GM19023 (cell line): ENCODE data around the gene GSPT2.
"Not testable (repeated sequence)": the region's sequence is repeated elsewhere in the genome, so short reads cannot be mapped to it uniquely, and the experiment has no call there.

Source experiments
- ATAC-seq: cut with Tn5 transposase; IDR thresholded peaks from one replicate; pipeline ENCODE4 v1.9.1; 2021; ENCODE audit warnings: mild to moderate bottlenecking, moderate library complexity; ENCODE audit not compliant: unreplicated experiment

Gene GSPT2

GRCh38 chrX:51743179-51743957 is at the start of gene GSPT2:
GSPT2 (plus strand) TSS chrX:51743442; CDS start chrX:51743627, 185 bp downstream.
- ATAC-seq: peak; percentile 96

DNA sequence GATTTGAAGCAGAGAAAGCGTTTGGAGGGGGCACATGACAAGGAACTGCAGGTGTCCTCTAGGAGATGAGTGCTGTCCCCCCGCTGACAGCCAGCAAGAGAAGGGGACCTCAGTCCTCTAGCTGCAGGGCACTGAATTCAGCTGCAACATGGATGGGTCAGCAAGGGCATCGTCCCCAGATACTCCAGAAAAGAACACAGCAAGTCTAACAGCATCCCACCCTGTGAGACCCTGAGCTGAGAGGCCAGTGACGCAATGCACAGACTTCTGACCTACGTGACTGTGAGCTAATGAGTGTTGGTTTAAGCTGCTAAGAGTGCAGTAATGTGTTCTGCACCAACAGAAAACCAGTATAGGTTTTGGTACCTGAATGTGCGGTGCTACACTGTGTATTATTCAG is 49.0 kb upstream of the GSPT2 start:
- no peak for ATAC-seq

DNA sequence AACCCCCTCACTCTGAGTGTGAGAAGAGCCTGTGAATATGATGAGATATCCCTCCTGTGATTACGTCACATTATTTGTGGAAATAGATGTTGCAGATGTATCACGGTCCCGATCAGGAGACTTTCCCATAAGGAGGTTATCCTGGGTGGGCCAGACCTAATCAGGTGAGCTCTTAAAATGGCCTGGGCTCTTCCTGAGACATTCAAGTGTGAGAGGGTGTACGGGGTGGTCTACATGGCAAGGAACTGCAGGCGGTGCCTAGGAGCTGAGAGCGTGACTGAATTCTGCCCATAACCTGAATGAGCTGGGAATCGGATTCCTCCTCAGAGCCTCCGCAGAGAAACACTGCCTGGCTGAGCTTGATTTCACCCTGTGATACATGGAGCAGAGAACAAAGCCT is 45.8 kb upstream of the GSPT2 start:
- no peak for ATAC-seq

DNA sequence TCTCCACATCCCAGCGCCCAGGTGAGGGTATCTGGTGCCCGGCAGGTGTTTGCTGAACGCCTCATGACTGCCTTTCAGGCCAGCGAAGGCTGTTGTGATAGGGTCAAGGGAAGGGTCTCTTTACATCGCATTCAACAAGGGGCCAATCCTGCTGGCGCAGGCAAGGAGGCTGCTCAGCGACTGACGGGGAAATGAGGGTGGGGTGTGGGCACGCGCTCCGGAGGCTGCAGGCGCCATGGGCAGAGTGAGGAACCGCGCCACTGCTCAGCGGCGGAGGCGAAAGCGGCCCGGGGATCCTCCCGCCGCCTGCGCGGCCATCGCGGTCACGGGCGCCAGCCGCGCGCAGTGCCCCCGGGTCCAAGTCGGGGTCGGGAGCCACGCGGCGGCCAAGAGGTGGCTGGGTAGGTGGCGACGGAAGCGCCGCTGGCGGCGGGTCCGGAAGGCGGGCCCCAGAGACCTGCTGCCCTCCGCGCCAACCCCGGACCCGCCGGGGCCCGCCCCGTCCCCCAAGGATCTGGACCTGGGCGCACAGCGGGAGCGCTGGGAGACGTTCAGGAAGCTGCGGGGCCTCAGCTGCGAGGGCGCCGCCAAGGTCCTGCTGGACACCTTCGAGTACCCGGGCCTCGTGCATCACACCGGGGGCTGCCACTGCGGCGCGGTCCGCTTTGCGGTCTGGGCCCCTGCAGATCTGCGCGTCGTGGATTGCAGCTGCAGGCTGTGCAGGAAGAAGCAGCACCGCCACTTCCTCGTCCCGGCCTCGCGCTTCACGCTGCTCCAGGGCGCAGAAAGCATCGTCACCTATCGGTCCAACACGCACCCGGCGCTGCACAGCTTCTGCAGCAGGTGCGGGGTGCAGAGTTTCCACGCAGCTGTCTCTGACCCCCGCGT is 32.7 kb upstream of the GSPT2 start, which contains the start of gene CENPVL1:
CENPVL1 (plus strand) TSS at position 236 of the 888 bp plus-strand sequence; CDS start at position 236, 0 bp downstream.
- ATAC-seq: not testable (repeated sequence)

DNA sequence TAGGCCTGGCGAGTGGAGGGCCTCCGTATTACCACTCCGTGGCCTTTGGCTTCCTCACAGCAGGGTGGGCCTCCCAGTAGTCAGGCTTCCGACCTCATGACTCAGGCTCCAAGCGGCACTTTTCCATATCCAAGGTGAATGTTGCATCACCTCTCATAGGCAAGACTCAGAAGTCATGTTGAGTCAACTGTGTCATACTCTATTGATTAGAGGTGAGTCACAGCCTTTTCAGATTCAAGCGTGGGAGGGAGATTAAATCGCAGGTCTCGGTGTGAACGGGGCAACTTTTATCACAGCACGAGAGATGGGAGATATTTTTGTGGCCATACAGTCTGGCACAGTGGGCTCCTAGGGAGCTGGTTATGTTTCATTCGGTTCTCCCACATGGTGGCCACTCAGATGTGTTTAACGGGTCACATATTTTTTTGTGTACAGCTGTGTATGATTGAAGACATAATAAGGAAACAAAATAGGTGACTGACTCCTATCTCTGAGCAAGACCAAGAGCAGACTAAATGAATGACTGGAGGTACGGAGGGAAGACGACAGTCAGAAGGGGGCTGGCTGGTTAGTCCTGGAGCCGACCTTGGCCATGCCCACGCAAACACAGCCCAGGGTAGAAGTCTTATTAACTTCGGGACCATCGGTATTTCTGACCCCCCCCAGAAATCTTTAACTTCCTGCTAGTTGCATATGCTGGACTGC is 30.1 kb upstream of the GSPT2 start:
- not testable (repeated sequence) for ATAC-seq

GRCh38 chrX:51728202-51728601 is 15.0 kb upstream of the GSPT2 start:
- no peak for ATAC-seq

DNA sequence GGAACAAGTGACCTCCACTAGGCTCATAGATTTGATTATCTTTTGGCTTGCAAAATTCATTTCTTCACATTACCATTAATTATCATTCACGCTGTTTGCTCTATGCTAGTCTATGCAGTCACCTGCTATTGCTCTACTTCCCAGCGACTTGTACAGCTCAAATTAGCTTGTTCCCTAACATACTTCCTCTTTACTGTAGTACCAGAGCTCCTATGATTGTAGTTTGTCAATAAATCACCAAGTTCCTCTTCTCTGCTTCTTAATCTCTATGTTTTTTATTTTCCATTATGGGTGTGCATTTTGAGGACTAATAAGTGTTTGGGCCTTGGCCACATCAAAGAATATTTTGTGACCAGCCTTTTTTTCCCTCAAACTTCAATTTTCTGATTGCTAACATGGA is 6.2 kb upstream of the GSPT2 start:
- ATAC-seq: no peak

DNA sequence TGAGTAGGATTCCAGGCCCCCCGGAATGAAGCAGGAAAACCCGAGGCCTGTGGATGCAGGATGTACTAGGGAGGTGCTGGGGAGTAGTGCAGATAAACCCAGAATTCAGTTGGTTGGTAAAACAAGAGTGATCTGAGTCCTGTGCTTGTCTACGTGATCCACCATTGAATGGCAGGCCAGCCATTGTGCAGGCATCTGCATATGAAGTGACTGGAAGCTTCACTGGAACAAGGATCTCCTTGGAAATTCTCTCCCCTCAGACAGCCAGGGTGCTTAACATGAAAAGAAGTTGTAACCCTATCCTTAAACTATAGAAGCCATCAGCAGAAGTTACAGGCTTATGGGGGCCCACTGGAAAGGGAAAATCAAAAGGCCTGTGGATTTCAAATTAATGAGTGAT is 656 bp upstream of the GSPT2 start:
- ATAC-seq: no peak

DNA sequence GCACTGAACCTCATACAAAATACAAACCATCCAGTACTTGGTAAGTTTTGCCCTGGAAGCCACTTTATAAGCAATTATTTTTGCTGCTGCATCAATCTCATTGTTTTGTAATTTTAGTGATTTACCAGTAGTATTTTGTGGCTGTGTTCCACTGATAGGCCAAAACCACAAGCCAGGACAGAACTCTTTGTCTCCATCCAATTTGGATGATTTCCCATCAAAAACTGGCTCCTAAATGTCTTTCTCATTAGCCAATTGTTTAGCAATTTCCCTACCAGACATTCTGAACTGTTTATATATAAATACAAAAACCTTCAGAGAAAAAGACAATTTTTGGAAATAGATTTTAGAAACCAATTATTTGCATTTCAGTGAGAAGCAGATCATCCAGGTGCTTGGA is 4.4 kb downstream of the GSPT2 start:
- ATAC-seq: no peak

DNA sequence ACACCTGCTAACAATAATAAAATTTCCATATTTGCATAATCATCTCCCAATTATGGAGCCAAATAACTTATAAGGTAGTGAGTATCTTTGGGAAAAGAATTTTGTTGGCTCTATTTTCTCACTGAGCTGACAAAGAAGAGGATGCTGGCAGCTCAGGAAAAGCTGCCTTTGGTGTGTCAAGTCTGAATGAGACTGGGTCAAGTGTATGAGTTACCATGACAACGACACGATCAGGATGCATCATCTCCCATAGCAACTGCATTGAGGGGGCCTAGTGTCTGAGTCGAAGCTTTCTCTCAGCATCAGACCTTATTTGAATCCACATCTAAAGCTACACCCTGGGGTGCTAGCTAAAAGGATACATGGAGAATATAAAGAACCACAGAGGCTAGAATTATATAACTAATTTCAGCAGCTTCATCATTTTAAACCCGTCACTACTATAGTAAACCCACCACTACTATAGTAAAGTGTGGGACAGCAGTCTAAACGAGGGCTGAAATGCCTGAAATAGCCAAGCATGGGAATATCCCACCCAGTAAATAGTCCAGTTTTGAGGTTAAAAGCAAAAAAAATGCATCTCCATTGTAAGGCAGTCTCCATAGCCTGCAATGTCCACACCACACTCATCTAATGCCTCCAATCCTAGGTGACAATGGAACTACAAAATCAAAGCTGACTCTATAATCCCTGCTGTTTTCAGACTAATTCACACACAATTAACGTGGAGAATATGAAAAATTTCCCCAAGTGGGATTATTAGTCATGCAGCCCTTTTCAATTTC is 16.0 kb downstream of the GSPT2 start:
- no peak for ATAC-seq

DNA sequence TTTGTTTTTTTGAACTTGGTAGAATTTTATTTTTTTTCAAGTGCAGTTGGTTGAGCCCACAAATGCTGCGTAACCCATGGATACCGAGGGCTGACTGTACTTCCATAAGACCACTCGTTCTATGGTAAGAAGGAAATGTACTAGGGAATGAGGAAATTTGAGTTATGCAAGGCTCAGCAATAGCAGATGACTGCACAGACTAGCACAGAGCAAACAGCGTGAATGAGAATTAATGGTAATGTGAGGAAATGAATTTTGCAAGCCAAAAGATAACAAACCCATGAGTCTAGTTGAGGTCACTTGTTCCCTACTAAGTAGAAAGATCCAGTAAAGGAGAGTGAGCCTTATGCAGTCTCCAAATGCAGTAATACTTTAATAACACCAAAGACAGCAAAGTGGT is 17.4 kb downstream of the GSPT2 start:
- ATAC-seq: no peak

DNA sequence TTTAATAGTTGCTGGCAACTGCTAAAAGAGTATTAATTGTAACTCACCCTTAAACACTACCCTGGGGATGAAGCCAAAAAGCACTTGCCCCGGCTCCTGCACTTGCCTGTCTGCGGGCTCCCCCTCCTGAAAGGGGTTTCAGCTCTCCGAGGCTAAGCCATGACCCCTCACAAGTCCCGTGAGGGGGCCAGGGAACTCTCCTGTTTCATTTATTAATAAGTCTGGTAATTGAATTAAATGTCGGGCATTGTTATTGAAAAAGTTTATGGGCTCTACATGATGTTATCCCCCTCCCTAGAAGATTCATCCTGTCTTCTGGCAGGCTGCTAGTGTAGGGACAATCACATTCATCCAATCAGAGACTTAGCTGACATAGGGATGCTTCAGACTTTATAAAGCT is 23.3 kb downstream of the GSPT2 start:
- no peak for ATAC-seq

- no peak for ATAC-seq
Observed at GRCh38 chrX:51776851-51777250, 33.6 kb downstream of the GSPT2 start.

GRCh38 chrX:51779306-51779705 is 36.1 kb downstream of the GSPT2 start:
- ATAC-seq: no peak

GRCh38 chrX:51795136-51795535 is 51.9 kb downstream of the GSPT2 start:
- no peak for ATAC-seq
